CD4-positive, CD25-positive, alpha-beta regulatory T cell (primary cell): Measurements from ENCODE around the gene WASF2. TPM values are rescaled to one million over a fixed set of nuclear protein-coding genes. Genes with fewer than 3 reads are reported as not detected.
"Not testable (repeated sequence)": the region's sequence is repeated elsewhere in the genome, so short reads cannot be mapped to it uniquely, and the experiment has no call there.

Experiments used
- ATAC-seq, 2 donors: fragments of 150-1000 bp; cut with Tn5 transposase; one replicate each; pipeline ENCODE4 v1.10.0; 2021; ENCODE audit warnings: low read depth in 2 of 2, moderate number of reproducible peaks in 2 of 2, moderate library complexity in 1 of 2
- DNase-seq, 3 donors: peaks; one replicate each; pipeline versions ENCODE4 v3.0.0 to v3.0.0-alpha.2; 2012 to 2022; ENCODE audit warnings: mixed read lengths in 1 of 3
- H3K27ac ChIP-seq: one replicate; pipeline ENCODE4 v1.7.0; 2013; ENCODE audit warnings: mild to moderate bottlenecking, low read length; ENCODE audit not compliant: insufficient read depth, poor library complexity, severe bottlenecking
- H3K27me3 ChIP-seq: one replicate; pipeline ENCODE4 v1.7.0; 2013; ENCODE audit warnings: low read length; ENCODE audit not compliant: control insufficient read depth, insufficient read depth
- H3K36me3 ChIP-seq: one replicate; pipeline ENCODE4 v1.7.0; 2013; ENCODE audit warnings: mild to moderate bottlenecking, low read length, moderate library complexity; ENCODE audit not compliant: control insufficient read depth, insufficient read depth
- H3K4me1 ChIP-seq: 2 replicates; pipeline ENCODE4 v1.7.0; 2013; ENCODE audit warnings: mild to moderate bottlenecking, low read length; ENCODE audit not compliant: insufficient read depth, control insufficient read depth, poor library complexity, severe bottlenecking
- H3K4me3 ChIP-seq: one replicate; pipeline ENCODE4 v1.7.0; 2013; ENCODE audit warnings: low read depth, mild to moderate bottlenecking, low read length, moderate library complexity
- H3K9me3 ChIP-seq, 2 experiments: 1 replicate in 1 of 2; 2 replicates in 1 of 2; pipeline ENCODE4 v1.7.0; 2013; ENCODE audit warnings: low read length in 2 of 2, mild to moderate bottlenecking in 1 of 2, moderate library complexity in 1 of 2; ENCODE audit not compliant: control insufficient read depth in 2 of 2
- H3K27ac Mint-ChIP-seq, 3 donors: one replicate each; pipeline ENCODE4 v1.8.0; 2020 to 2022; ENCODE audit warnings: mild to moderate bottlenecking in 3 of 3, mixed read lengths in 3 of 3, moderate library complexity in 2 of 3
- H3K27me3 Mint-ChIP-seq: one replicate; pipeline ENCODE4 v1.8.0; 2022; ENCODE audit warnings: mild to moderate bottlenecking, mixed read lengths
- H3K36me3 Mint-ChIP-seq: one replicate; pipeline ENCODE4 v1.8.0; 2020; ENCODE audit warnings: mixed read lengths
- H3K4me1 Mint-ChIP-seq, 4 donors: one replicate each; pipeline ENCODE4 v1.8.0; 2020 to 2022; ENCODE audit warnings: mixed read lengths in 4 of 4, mild to moderate bottlenecking in 1 of 4
- H3K4me3 Mint-ChIP-seq, 4 donors: one replicate each; pipeline ENCODE4 v1.8.0; 2020 to 2022; ENCODE audit warnings: mild to moderate bottlenecking in 4 of 4, mixed read lengths in 4 of 4, moderate library complexity in 3 of 4
- H3K9me3 Mint-ChIP-seq, 7 donors: one replicate each; pipeline ENCODE4 v1.8.0; 2020 to 2022; ENCODE audit warnings: mixed read lengths in 7 of 7, mild to moderate bottlenecking in 3 of 7, moderate library complexity in 2 of 7
- polyA plus RNA-seq, 4 donors: library from polyadenylated mRNA; unstranded; fragments of 300-500 nt; fragmentation: Illumina TruSeq; gene quantifications; one replicate each; pipeline ENCODE4 v1.2.3, GENCODE V29; 2021
- total RNA-seq: library from RNA; stranded (reverse); gene quantifications from one replicate; pipeline ENCODE4 v1.2.3, GENCODE V29; 2022

The WASF2 gene
- total and polyA plus RNA-seq, 5 donors from 2014 or later: 55.3 to 175 (median 67.0) TPM

GRCh38 chr1:27391511-27392095 is 98.4 kb downstream of the WASF2 start:
- H3K4me3 ChIP-seq: no peak overlapping the region
- DNase-seq: peak in 1 of 3 donors; percentile 25
- H3K9me3 ChIP-seq: no peaks in the 10 kb centered on the region
- H3K36me3 ChIP-seq: no peaks in the 10 kb centered on the region
- H3K27ac ChIP-seq: no peak overlapping the region
- Mint-ChIP-seq H3K27me3 (peaks cover 23% of the 10 kb centered on the region), H3K4me1 (peaks cover 0 to 32% (median 19%) of the 10 kb centered on the region in 4 donors), H3K36me3 (no peaks in the 10 kb centered on the region), H3K4me3 (peak overlapping the region; percentile 51 to 86 (median 86)), H3K27ac (peak overlapping the region in 2 of 3 donors; percentile 92 to 97), H3K9me3 (peaks cover 0 to 1% (median 0%) of the 10 kb centered on the region in 7 donors)
- no peaks in the 10 kb centered on the region for H3K27me3 ChIP-seq
- ATAC-seq: no peak
- H3K4me1 ChIP-seq: peaks cover 25% of the 10 kb centered on the region

GRCh38 chr1:27388337-27389005 is 101.5 kb downstream of the WASF2 start:
- Histone ChIP-seq H3K27me3 (no peaks in the 10 kb centered on the region), H3K27ac (no peak overlapping the region), H3K9me3 (no peaks in the 10 kb centered on the region), H3K4me3 (no peak overlapping the region), H3K36me3 (no peaks in the 10 kb centered on the region), H3K4me1 (peaks cover 17% of the 10 kb centered on the region)
- peaks cover 0 to 1% (median 0%) of the 10 kb centered on the region in 7 donors for H3K9me3 Mint-ChIP-seq
- peak; percentile 64 to 72 (median 69) for DNase-seq
- ATAC-seq: peak in 1 of 2 donors; percentile 24
- H3K36me3 Mint-ChIP-seq: no peaks in the 10 kb centered on the region
- H3K27me3 Mint-ChIP-seq: peaks cover 23% of the 10 kb centered on the region
- no peak overlapping the region for H3K27ac Mint-ChIP-seq
- peaks cover 0 to 22% (median 14%) of the 10 kb centered on the region in 4 donors for H3K4me1 Mint-ChIP-seq
- H3K4me3 Mint-ChIP-seq: peak overlapping the region in 2 of 4 donors; percentile 54 to 89

- not testable (repeated sequence) for H3K9me3 Mint-ChIP-seq, H3K27ac ChIP-seq, H3K4me3 ChIP-seq, H3K36me3 ChIP-seq, H3K9me3 ChIP-seq, H3K4me1 ChIP-seq, H3K4me3 Mint-ChIP-seq, ATAC-seq, H3K36me3 Mint-ChIP-seq, H3K27ac Mint-ChIP-seq, DNase-seq, H3K27me3 Mint-ChIP-seq, H3K27me3 ChIP-seq
- peaks cover 0 to 12% (median 2%) of the 10 kb centered on the region in 4 donors for H3K4me1 Mint-ChIP-seq
Measured at GRCh38 chr1:27384797-27385196, 105.2 kb downstream of the WASF2 start.

- Mint-ChIP-seq H3K9me3 (peaks cover 0 to 2% (median 0%) of the 10 kb centered on the region in 7 donors), H3K36me3 (no peaks in the 10 kb centered on the region), H3K4me3 (no peak overlapping the region), H3K27ac (no peak overlapping the region), H3K4me1 (peaks cover 0 to 11% (median 2%) of the 10 kb centered on the region in 4 donors), H3K27me3 (peaks cover 6% of the 10 kb centered on the region)
- Histone ChIP-seq H3K27ac (no peak overlapping the region), H3K4me3 (no peak overlapping the region), H3K36me3 (no peaks in the 10 kb centered on the region), H3K9me3 (no peaks in the 10 kb centered on the region), H3K4me1 (no peaks in the 10 kb centered on the region), H3K27me3 (peaks cover 3% of the 10 kb centered on the region)
- DNase-seq (no peak), ATAC-seq (no peak)
Measured at GRCh38 chr1:27383661-27384060, 106.3 kb downstream of the WASF2 start.

DNA sequence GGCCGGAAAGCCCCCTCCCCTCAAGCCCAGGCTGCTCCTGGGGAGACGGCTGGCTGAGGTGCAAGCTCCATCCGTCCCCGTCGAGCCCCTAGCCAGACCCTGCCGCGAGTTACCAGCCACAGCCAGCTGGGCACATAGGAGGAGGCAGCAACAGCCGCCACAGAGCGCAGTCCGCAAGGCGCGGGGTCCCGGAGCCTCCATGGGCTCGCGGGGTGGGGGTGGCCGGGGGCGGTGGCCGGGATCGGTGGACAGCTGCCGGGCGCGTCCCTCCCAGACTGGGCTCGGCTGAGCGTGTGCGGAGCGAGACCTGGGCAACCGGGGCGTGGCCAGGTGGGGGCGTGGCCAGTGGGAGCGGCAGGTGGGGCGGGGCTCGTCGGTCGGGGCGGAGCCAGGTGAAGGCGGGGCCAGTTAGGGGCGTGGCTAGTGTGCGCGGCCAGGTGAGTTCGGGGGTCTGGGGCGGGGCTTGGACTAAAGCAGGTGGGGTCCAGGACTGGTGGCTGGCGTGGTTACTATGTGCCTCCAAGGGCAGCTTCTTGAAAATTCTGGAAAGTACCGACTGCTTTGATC is 106.8 kb downstream of the WASF2 start, which contains the start of gene CD164L2:
TSS of gene CD164L2 (minus strand) at position 295 of the 567 bp plus-strand sequence. CDS start at position 201, 94 bp downstream.
- no peak within 1 kb of the TSS for H3K4me3 Mint-ChIP-seq

GRCh38 chr1:27381969-27382762 is 107.8 kb downstream of the WASF2 start:
- Histone ChIP-seq H3K27me3 (peaks cover 3% of the 10 kb centered on the region), H3K4me3 (no peak overlapping the region), H3K9me3 (no peaks in the 10 kb centered on the region), H3K4me1 (no peaks in the 10 kb centered on the region), H3K27ac (no peak overlapping the region), H3K36me3 (no peaks in the 10 kb centered on the region)
- no peak overlapping the region for H3K27ac Mint-ChIP-seq
- ATAC-seq (no peak), DNase-seq (no peak)
- peaks cover 0 to 2% (median 0%) of the 10 kb centered on the region in 7 donors for H3K9me3 Mint-ChIP-seq
- H3K36me3 Mint-ChIP-seq: no peaks in the 10 kb centered on the region
- H3K4me1 Mint-ChIP-seq: peaks cover 0 to 7% (median 0%) of the 10 kb centered on the region in 4 donors
- H3K4me3 Mint-ChIP-seq: no peak overlapping the region
- H3K27me3 Mint-ChIP-seq: peaks cover 5% of the 10 kb centered on the region

More for the DNA sequence above, 106.8 kb downstream of the WASF2 start, which contains the start of gene CD164L2:
- H3K27me3 Mint-ChIP-seq: peaks cover under 1% of the 10 kb centered on the region
- no peaks in the 10 kb centered on the region for H3K36me3 Mint-ChIP-seq
- Histone ChIP-seq H3K4me1 (no peaks in the 10 kb centered on the region), H3K9me3 (no peaks in the 10 kb centered on the region), H3K27ac (no peak within 1 kb of the TSS), H3K4me3 (no peak within 1 kb of the TSS), H3K27me3 (peaks cover 3% of the 10 kb centered on the region), H3K36me3 (no peaks in the 10 kb centered on the region)
- ATAC-seq: peak in 1 of 2 donors; percentile 34
- peaks cover 0 to 7% (median 0%) of the 10 kb centered on the region in 4 donors for H3K4me1 Mint-ChIP-seq
- H3K27ac Mint-ChIP-seq: no peak within 1 kb of the TSS
- peaks cover 0 to 2% (median 0%) of the 10 kb centered on the region in 7 donors for H3K9me3 Mint-ChIP-seq
- DNase-seq: peak in 1 of 3 donors; percentile 34
